H1 (cell line): ENCODE data around the gene ITGAV. TPM values are rescaled to one million over a fixed set of nuclear protein-coding genes. Genes with fewer than 3 reads are reported as not detected.
A peak's percentile ranks its signal among the peaks of the same experiment; 100 is the strongest.

Experiments
- CTCF ChIA-PET: fragments of 300-600 bp; sonication (Branson Sonifier 250); formaldehyde crosslinking; loops from one replicate; lab custom pipeline; 2021; ENCODE audit not compliant: partially characterized antibody; lab: Charles Lee
- POLR2A ChIA-PET: fragments of 300-600 bp; sonication (Branson Sonifier 250); formaldehyde crosslinking; loops from one replicate; lab custom pipeline; 2021; ENCODE audit warnings: inconsistent platforms; ENCODE audit not compliant: partially characterized antibody; lab: Charles Lee
- DNase-seq, 2 experiments: peaks; one replicate each; pipeline versions ENCODE4 v3.0.0 to v3.0.0-alpha.2; 2010 to 2022; ENCODE audit warnings: low spot score in 2 of 2, low read depth in 1 of 2, mixed read lengths in 1 of 2
- FAIRE-seq: peaks from 2 replicates; lab custom pipeline; 2011; peaks lifted over from hg19 to GRCh38; lab: Jason Lieb, UNC
- H2AFZ ChIP-seq: 2 replicates; pipeline ENCODE4 v1.8.1; 2012; ENCODE audit warnings: low read length, inconsistent platforms
- H2AK5ac ChIP-seq: 2 replicates; pipeline ENCODE4 v1.6.1; 2013; ENCODE audit warnings: low read depth, low read length
- H2BK120ac ChIP-seq: replicated peaks from 2 replicates; pipeline ENCODE3; 2013; ENCODE audit warnings: low read depth, low read length, inconsistent platforms
- H2BK12ac ChIP-seq: 2 replicates; pipeline ENCODE4 v1.6.1; 2013; ENCODE audit warnings: low read depth, low read length
- H2BK15ac ChIP-seq: 2 replicates; pipeline ENCODE4 v1.6.1; 2013; ENCODE audit warnings: low read length
- H2BK20ac ChIP-seq: 2 replicates; pipeline ENCODE4 v1.6.1; 2013; ENCODE audit warnings: low read length
- H2BK5ac ChIP-seq: 2 replicates; pipeline ENCODE4 v1.6.1; 2013; ENCODE audit warnings: low read depth, low read length
- H3K14ac ChIP-seq: 2 replicates; pipeline ENCODE4 v1.6.1; 2013; ENCODE audit warnings: inconsistent platforms; ENCODE audit not compliant: insufficient read length
- H3K18ac ChIP-seq: 2 replicates; pipeline ENCODE4 v1.6.1; 2013; ENCODE audit warnings: low read length; ENCODE audit errors: extremely low read depth
- H3K23ac ChIP-seq: 2 replicates; pipeline ENCODE4 v1.6.1; 2013; ENCODE audit warnings: inconsistent platforms; ENCODE audit not compliant: insufficient read length
- H3K23me2 ChIP-seq: 2 replicates; pipeline ENCODE4 v1.6.1; 2013; ENCODE audit warnings: low read depth, low read length
- H3K27ac ChIP-seq: 2 replicates; pipeline ENCODE4 v1.6.1; 2011; ENCODE audit warnings: low read depth, low read length, inconsistent platforms
- H3K27me3 ChIP-seq, 4 experiments: replicated peaks in 1 of 4; 1 replicate in 1 of 4; 2 replicates in 3 of 4; pipeline versions ENCODE4 v1.6.1 to v1.8.1; 2011 to 2013; ENCODE audit warnings: low read length in 3 of 4, mild to moderate bottlenecking in 3 of 4, inconsistent platforms in 2 of 4, mixed read lengths in 2 of 4, moderate library complexity in 1 of 4; ENCODE audit not compliant: control insufficient read depth in 3 of 4, insufficient read depth in 3 of 4; ENCODE audit errors: extremely low read depth in 1 of 4
- H3K36me3 ChIP-seq, 4 experiments: 2 replicates each; pipeline versions ENCODE4 v1.6.1 to v1.8.1; 2011 to 2013; ENCODE audit warnings: mild to moderate bottlenecking in 4 of 4, low read length in 3 of 4, moderate library complexity in 2 of 4, control low read depth in 1 of 4, inconsistent platforms in 1 of 4; ENCODE audit not compliant: insufficient read depth in 4 of 4, control insufficient read depth in 2 of 4
- H3K4ac ChIP-seq: replicated peaks from 2 replicates; pipeline ENCODE3; 2013; ENCODE audit warnings: low read length, low read depth, mixed read lengths, inconsistent platforms; ENCODE audit not compliant: insufficient read length
- H3K4me1 ChIP-seq, 4 experiments: replicated peaks in 1 of 4; 1 replicate in 1 of 4; 2 replicates in 3 of 4; pipeline versions ENCODE4 v1.6.1 to v1.8.1; 2011 to 2013; ENCODE audit warnings: low read length in 3 of 4, inconsistent platforms in 2 of 4, mixed read lengths in 1 of 4; ENCODE audit not compliant: insufficient read depth in 4 of 4, control insufficient read depth in 3 of 4
- H3K4me2 ChIP-seq, 2 experiments: 2 replicates each; pipeline versions ENCODE4 v1.6.1 to v1.8.1; 2011 to 2013; ENCODE audit warnings: low read depth in 2 of 2, low read length in 2 of 2, control low read depth in 1 of 2, inconsistent platforms in 1 of 2, mild to moderate bottlenecking in 1 of 2; ENCODE audit not compliant: insufficient read depth in 1 of 2
- H3K4me3 ChIP-seq, 4 experiments: fragments of 200-600, 300-600 bp in 1 of 4; sonication (generic), shearing (Covaris generic), sonication (Bioruptor Twin) in 1 of 4; 2 replicates each; pipeline versions ENCODE4 v1.5.1 to v1.8.1; 2011 to 2016; ENCODE audit warnings: low read length in 4 of 4, low read depth in 3 of 4, control low read depth in 2 of 4, inconsistent platforms in 2 of 4, mild to moderate bottlenecking in 2 of 4, mixed read lengths in 1 of 4, moderate library complexity in 1 of 4; ENCODE audit not compliant: insufficient read depth in 2 of 4; ENCODE audit errors: extremely low read depth in 1 of 4
- H3K56ac ChIP-seq: replicated peaks from 2 replicates; pipeline ENCODE3; 2013; ENCODE audit warnings: low read depth, mild to moderate bottlenecking, mixed read lengths, low read length, inconsistent platforms; ENCODE audit not compliant: insufficient read length
- H3K79me1 ChIP-seq: 2 replicates; pipeline ENCODE4 v1.6.1; 2013; ENCODE audit warnings: low read depth, low read length, control low read depth
- H3K79me2 ChIP-seq, 2 experiments: 2 replicates each; pipeline versions ENCODE4 v1.6.1 to v1.8.1; 2012 to 2013; ENCODE audit warnings: low read length in 2 of 2, mild to moderate bottlenecking in 2 of 2, inconsistent platforms in 1 of 2; ENCODE audit not compliant: insufficient read depth in 2 of 2, control insufficient read depth in 1 of 2
- H3K9ac ChIP-seq, 4 experiments: replicated peaks in 1 of 4; 1 replicate in 1 of 4; 2 replicates in 3 of 4; pipeline versions ENCODE4 v1.6.1 to v1.8.1; 2011 to 2013; ENCODE audit warnings: low read depth in 3 of 4, low read length in 3 of 4, control low read depth in 2 of 4, mild to moderate bottlenecking in 2 of 4, moderate library complexity in 2 of 4, inconsistent platforms in 1 of 4; ENCODE audit errors: extremely low read depth in 1 of 4
- H3K9me3 ChIP-seq, 2 experiments: 2 replicates each; pipeline versions ENCODE4 v1.6.1 to v1.8.1; 2012 to 2013; ENCODE audit warnings: mild to moderate bottlenecking in 2 of 2, moderate library complexity in 2 of 2, control low read depth in 1 of 2, inconsistent platforms in 1 of 2, low read depth in 1 of 2, low read length in 1 of 2, mixed read lengths in 1 of 2; ENCODE audit not compliant: insufficient read depth in 2 of 2
- H4K20me1 ChIP-seq, 2 experiments: replicated peaks in 1 of 2; 2 replicates each; pipeline versions ENCODE3 to v1.8.1; 2011 to 2013; ENCODE audit warnings: inconsistent platforms in 2 of 2, low read length in 2 of 2, mild to moderate bottlenecking in 1 of 2; ENCODE audit not compliant: insufficient read depth in 2 of 2, control insufficient read depth in 1 of 2
- H4K5ac ChIP-seq: 2 replicates; pipeline ENCODE4 v1.6.1; 2013; ENCODE audit warnings: low read length, low read depth, mixed read lengths, inconsistent platforms; ENCODE audit not compliant: insufficient read length
- H4K8ac ChIP-seq: 2 replicates; pipeline ENCODE4 v1.8.0; 2013; ENCODE audit warnings: mild to moderate bottlenecking, moderate library complexity, low read length, inconsistent platforms; ENCODE audit not compliant: insufficient read depth; ENCODE audit errors: extremely low read depth
- H4K91ac ChIP-seq: replicated peaks from 2 replicates; pipeline ENCODE3; 2013; ENCODE audit warnings: low read length, mixed read lengths, inconsistent platforms; ENCODE audit not compliant: insufficient read length
- FOSL1 ChIP-seq: IDR thresholded peaks from 2 replicates; pipeline ENCODE4 v1.6.1; 2011; ENCODE audit warnings: mild to moderate bottlenecking, low read depth, low read length, moderate library complexity; ENCODE audit not compliant: insufficient read depth
- SIN3A ChIP-seq, 2 experiments: IDR thresholded peaks in 1 of 2; conservative IDR thresholded peaks in 1 of 2; 2 replicates each; pipeline ENCODE4 v1.6.1; 2011 to 2012; ENCODE audit warnings: low read length in 2 of 2, improper control_type of control experiment in 1 of 2, low read depth in 1 of 2, mild to moderate bottlenecking in 1 of 2
- WGBS, 2 experiments: shearing (Covaris generic) in 1 of 2; methylation state at CpG; one replicate each; pipeline versions ENCODE4 v1.1.6 to v1.1.7; 2013 to 2015; ENCODE audit warnings: low lambda C conversion rate in 2 of 2, mixed read lengths in 2 of 2, inconsistent platforms in 1 of 2, low coverage in 1 of 2, missing lambda C conversion rate in 1 of 2; ENCODE audit not compliant: insufficient replicate concordance in 2 of 2, insufficient coverage in 1 of 2, insufficient read length in 1 of 2; ENCODE audit errors: extremely low coverage in 1 of 2, missing lambda C conversion rate in 1 of 2; 5-methylcytosine and 5-hydroxymethylcytosine counted together
- polyA plus RNA-seq, 7 experiments: library from polyadenylated mRNA; depleted of rRNA in 3 of 7; stranded (reverse) in 5 of 7; unstranded in 2 of 7; fragments of >200 nt in 5 of 7; fragments of 200-250 nt in 2 of 7; gene quantifications; 1 replicate in 5 of 7; 2 replicates in 1 of 7; 4 replicates in 1 of 7; pipeline versions ENCODE4 v1.2.1 to v1.2.3, GENCODE V29; 2011 to 2013; ENCODE audit warnings: missing spikeins in 2 of 7, mixed read lengths in 2 of 7
- total RNA-seq: library from RNA; stranded (reverse); fragmentation: NEBNext Ultra II Directional; extraction: Animal tissue kit (Norgen Biotek cat#: 25700); gene quantifications from 2 replicates; pipeline ENCODE4 v1.2.1, GENCODE V29; 2021

Gene ITGAV
- total and polyA plus RNA-seq, 2 of the 8 experiments (the other 6 are each of a cell fraction or from before 2014, with no cell fraction given) = 11.7 to 42.4 TPM

GRCh38 chr2:186718122-186718521 is 128.3 kb downstream of the ITGAV start:
- no peak overlapping the region; a peak in 1 of 4 replicates for H3K4me2 ChIP-seq
- no peak overlapping the region for H2BK20ac ChIP-seq
- H3K9ac ChIP-seq = no peak overlapping the region
- no peak overlapping the region for H2BK5ac ChIP-seq
- H4K5ac ChIP-seq = no peak overlapping the region
- H3K79me2 ChIP-seq = peaks cover 0 to 12% of the 10 kb centered on the region in 2 experiments; a peak in 2 of 4 replicates
- H3K4ac ChIP-seq = no peak overlapping the region
- H2BK120ac ChIP-seq = no peak overlapping the region
- H3K4me3 ChIP-seq = peak overlapping the region in 1 of 4 experiments; percentile 33; a peak in 1 of 8 replicates
- H3K27me3 ChIP-seq = no peaks in the 10 kb centered on the region
- H2AFZ ChIP-seq = no peak overlapping the region
- 0 out of 2 replicates have a peak, but pooled peaks cover 2% of the 10 kb centered on the region for H3K79me1 ChIP-seq
- peaks cover 0 to 13% (median 5%) of the 10 kb centered on the region in 4 experiments; a peak in 4 of 7 replicates for H3K4me1 ChIP-seq
- ChIA-PET POLR2A (interaction anchor here (0.7 kb wide), 1 partner anchor 17 kb away, joined by 3 read pairs; no protein-coding TSS in a partner anchor), CTCF (interaction anchor here (0.9 kb wide), 1 partner anchor 210 kb away, joined by 3 read pairs; no protein-coding TSS in a partner anchor)
- no peak overlapping the region for H3K18ac ChIP-seq
- H3K9me3 ChIP-seq = no peaks in the 10 kb centered on the region
- no peaks in the 10 kb centered on the region for H4K20me1 ChIP-seq
- H3K56ac ChIP-seq = no peak overlapping the region
- H3K14ac ChIP-seq = no peak overlapping the region
- FAIRE-seq = no peak
- no peak overlapping the region for H2BK12ac ChIP-seq
- TF ChIP-seq SIN3A (conservative IDR thresholded peaks at IDR 0.05 in 1 of 2, IDR thresholded peaks at IDR 0.05 in 1 of 2; ENCODE audit: low read depth in 1 of 2, low read length in 2 of 2) (peak; percentile 20 to 72; a peak in 1 of 4 replicates), FOSL1 (no peak)
- H2BK15ac ChIP-seq = no peak overlapping the region
- WGBS, 2 experiments = 79% methylated on average over 3 of the region's 3 CpGs; no CpG with 5 or more reads in 1 of the 2 experiments
- no peak overlapping the region for H2AK5ac ChIP-seq
- H3K23ac ChIP-seq = no peak overlapping the region
- DNase-seq = no peak
- no peak overlapping the region for H4K8ac ChIP-seq
- no peak overlapping the region for H3K27ac ChIP-seq
- no peaks in the 10 kb centered on the region for H3K23me2 ChIP-seq
- no peak overlapping the region for H4K91ac ChIP-seq
- H3K36me3 ChIP-seq = no peaks in the 10 kb centered on the region
